ENCODE results near the gene KLK10. TPM values are rescaled to one million over a fixed set of nuclear protein-coding genes. Genes with fewer than 3 reads are reported as not detected.

KLK10 gene
- polyA plus RNA-seq, 1 of the 3 experiments (the other 2 are of a cell fraction): not detected

DNA sequence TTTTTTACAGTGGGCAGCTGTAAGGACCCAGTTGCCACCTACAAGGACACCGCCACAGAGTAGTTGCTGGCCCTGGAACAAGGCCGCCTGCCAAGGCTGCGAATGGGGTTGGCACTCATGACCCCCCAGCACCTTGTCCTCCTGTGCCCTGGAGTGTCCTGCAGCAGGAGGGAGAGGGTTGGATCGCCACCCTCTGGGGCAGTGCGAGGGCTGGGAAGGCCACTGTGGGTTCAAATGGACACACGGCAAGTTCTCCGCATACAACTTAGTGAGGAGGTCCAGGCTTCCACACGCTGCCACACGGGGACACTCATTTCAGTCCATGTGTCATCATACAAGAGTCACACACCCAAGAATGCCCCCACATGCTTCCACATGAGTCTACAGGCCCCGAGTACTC, 19.1 kb downstream of the KLK10 start:
- Histone ChIP-seq H3K36me3 (replicated peaks in 1 of 2; ENCODE audit: control insufficient read depth in 1 of 2, insufficient read depth in 2 of 2, low read length in 1 of 2) (no peaks in the 10 kb centered on the region), H3K79me2 (ENCODE audit: insufficient read depth) (no peaks in the 10 kb centered on the region), H3K4me2 (no peak overlapping the region), H3K27ac (ENCODE audit: low read depth in 2 of 2, low read length in 1 of 2) (no peak overlapping the region), H3K9me3 (no peaks in the 10 kb centered on the region), H3K4me1 (ENCODE audit: control insufficient read depth in 1 of 2, insufficient read depth in 2 of 2, low read depth in 1 of 2, low read length in 1 of 2) (no peaks in the 10 kb centered on the region), H2AFZ (ENCODE audit: low read depth) (no peak overlapping the region), H3F3A (replicated peaks; ENCODE audit: insufficient read depth) (no peaks in the 10 kb centered on the region), H3K9ac (no peak overlapping the region), H3K9me2 (no peaks in the 10 kb centered on the region), H3K4me3 (ENCODE audit: low read depth in 2 of 2, low read length in 1 of 2) (no peak overlapping the region), H4K20me1 (ENCODE audit: insufficient read depth) (no peaks in the 10 kb centered on the region), H3K27me3 (ENCODE audit: insufficient read depth) (peaks cover 20% of the 10 kb centered on the region; the same call in 1 of the 2 replicates)
- CTCF ChIA-PET: interaction anchor here (0.8 kb wide), 1 partner anchor 16 kb away, joined by 3 read pairs; no protein-coding TSS in a partner anchor
- no peak for DNase-seq
- POLR2A ChIA-PET: no interaction called here
- TF ChIP-seq, protein P1, sequence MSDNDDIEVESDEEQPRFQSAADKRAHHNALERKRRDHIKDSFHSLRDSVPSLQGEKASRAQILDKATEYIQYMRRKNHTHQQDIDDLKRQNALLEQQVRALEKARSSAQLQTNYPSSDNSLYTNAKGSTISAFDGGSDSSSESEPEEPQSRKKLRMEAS (IDR thresholded peaks at IDR 0.05; ENCODE audit: low read depth): no peak
- TF ChIP-seq, protein P2, sequence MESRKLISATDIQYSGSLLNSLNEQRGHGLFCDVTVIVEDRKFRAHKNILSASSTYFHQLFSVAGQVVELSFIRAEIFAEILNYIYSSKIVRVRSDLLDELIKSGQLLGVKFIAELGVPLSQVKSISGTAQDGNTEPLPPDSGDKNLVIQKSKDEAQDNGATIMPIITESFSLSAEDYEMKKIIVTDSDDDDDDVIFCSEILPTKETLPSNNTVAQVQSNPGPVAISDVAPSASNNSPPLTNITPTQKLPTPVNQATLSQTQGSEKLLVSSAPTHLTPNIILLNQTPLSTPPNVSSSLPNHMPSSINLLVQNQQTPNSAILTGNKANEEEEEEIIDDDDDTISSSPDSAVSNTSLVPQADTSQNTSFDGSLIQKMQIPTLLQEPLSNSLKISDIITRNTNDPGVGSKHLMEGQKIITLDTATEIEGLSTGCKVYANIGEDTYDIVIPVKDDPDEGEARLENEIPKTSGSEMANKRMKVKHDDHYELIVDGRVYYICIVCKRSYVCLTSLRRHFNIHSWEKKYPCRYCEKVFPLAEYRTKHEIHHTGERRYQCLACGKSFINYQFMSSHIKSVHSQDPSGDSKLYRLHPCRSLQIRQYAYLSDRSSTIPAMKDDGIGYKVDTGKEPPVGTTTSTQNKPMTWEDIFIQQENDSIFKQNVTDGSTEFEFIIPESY (IDR thresholded peaks at IDR 0.05; ENCODE audit: borderline replicate concordance, low read depth): no peak
- TF ChIP-seq NRF1 (IDR thresholded peaks at IDR 0.05; ENCODE audit: low read depth, low read length) (no peak), JUND (IDR thresholded peaks at IDR 0.05) (no peak), GATA2 (CRISPR knock-in tag; IDR thresholded peaks at IDR 0.05) (no peak), TAF1 (IDR thresholded peaks at IDR 0.05; ENCODE audit: borderline replicate concordance, low read depth, low read length) (no peak), RAD21 (IDR thresholded peaks at IDR 0.05; ENCODE audit: low read length) (no peak), CHD2 (IDR thresholded peaks at IDR 0.05; ENCODE audit: low read length, partially characterized antibody) (no peak), FOSL2 (IDR thresholded peaks at IDR 0.05; ENCODE audit: borderline replicate concordance, low read depth) (no peak), YY1 (IDR thresholded peaks at IDR 0.05; ENCODE audit: low read depth) (no peak), RCOR1 (IDR thresholded peaks at IDR 0.05; ENCODE audit: low read length) (no peak)
- 11% methylated on average over 6 of the region's 10 CpGs for WGBS (ENCODE audit: low lambda C conversion rate)

DNA sequence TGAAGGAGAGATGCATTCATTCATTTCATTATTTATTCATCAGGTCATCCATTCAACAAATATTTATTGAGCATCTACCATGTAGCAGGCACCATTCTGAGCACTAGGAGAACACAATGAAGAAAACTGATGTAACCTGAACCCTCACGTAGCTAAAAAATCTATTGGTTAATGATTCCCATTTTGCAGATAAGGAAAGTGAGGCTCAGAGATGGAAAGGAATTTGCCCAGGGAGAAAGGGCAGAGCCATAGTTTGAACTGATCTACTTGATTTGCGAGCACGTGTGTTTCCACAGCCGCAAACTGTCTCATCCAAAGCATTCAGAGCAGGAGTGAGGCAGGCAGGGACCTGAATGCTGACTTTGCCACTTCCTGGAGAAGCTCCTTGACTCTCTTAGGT, 20.8 kb downstream of the KLK10 start:
- Histone ChIP-seq H2AFZ (ENCODE audit: low read depth) (no peak overlapping the region), H3K9me3 (no peaks in the 10 kb centered on the region), H3K9ac (no peak overlapping the region), H4K20me1 (ENCODE audit: insufficient read depth) (no peaks in the 10 kb centered on the region), H3K4me1 (ENCODE audit: control insufficient read depth in 1 of 2, insufficient read depth in 2 of 2, low read depth in 1 of 2, low read length in 1 of 2) (no peaks in the 10 kb centered on the region), H3K4me3 (ENCODE audit: low read depth in 2 of 2, low read length in 1 of 2) (no peak overlapping the region), H3F3A (replicated peaks; ENCODE audit: insufficient read depth) (no peaks in the 10 kb centered on the region), H3K27me3 (ENCODE audit: insufficient read depth) (peaks cover 20% of the 10 kb centered on the region; the same call in 1 of the 2 replicates), H3K27ac (ENCODE audit: low read depth in 2 of 2, low read length in 1 of 2) (no peak overlapping the region), H3K4me2 (no peak overlapping the region), H3K79me2 (ENCODE audit: insufficient read depth) (no peaks in the 10 kb centered on the region), H3K9me2 (no peaks in the 10 kb centered on the region), H3K36me3 (replicated peaks in 1 of 2; ENCODE audit: control insufficient read depth in 1 of 2, insufficient read depth in 2 of 2, low read length in 1 of 2) (no peaks in the 10 kb centered on the region)
- CTCF ChIA-PET: no interaction called here
- no peak for DNase-seq
- TF ChIP-seq GABPA (IDR thresholded peaks at IDR 0.05; ENCODE audit: low read depth) (no peak), RXRA (IDR thresholded peaks at IDR 0.05; ENCODE audit: borderline replicate concordance, low read depth) (no peak), NFIC (IDR thresholded peaks at IDR 0.05; ENCODE audit: borderline replicate concordance) (no peak), FOXM1 (IDR thresholded peaks at IDR 0.05; ENCODE audit: low read depth) (no peak)
- TF ChIP-seq, protein P3, sequence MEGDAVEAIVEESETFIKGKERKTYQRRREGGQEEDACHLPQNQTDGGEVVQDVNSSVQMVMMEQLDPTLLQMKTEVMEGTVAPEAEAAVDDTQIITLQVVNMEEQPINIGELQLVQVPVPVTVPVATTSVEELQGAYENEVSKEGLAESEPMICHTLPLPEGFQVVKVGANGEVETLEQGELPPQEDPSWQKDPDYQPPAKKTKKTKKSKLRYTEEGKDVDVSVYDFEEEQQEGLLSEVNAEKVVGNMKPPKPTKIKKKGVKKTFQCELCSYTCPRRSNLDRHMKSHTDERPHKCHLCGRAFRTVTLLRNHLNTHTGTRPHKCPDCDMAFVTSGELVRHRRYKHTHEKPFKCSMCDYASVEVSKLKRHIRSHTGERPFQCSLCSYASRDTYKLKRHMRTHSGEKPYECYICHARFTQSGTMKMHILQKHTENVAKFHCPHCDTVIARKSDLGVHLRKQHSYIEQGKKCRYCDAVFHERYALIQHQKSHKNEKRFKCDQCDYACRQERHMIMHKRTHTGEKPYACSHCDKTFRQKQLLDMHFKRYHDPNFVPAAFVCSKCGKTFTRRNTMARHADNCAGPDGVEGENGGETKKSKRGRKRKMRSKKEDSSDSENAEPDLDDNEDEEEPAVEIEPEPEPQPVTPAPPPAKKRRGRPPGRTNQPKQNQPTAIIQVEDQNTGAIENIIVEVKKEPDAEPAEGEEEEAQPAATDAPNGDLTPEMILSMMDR (IDR thresholded peaks at IDR 0.05): no peak
- 10% methylated on average over 4 of the region's 4 CpGs for WGBS (ENCODE audit: low lambda C conversion rate)
- POLR2A ChIA-PET: no interaction called here
